Nephron (organoid): ENCODE data around the gene SLC7A5.

ENCODE experiments used
- H3K27ac Mint-ChIP-seq, 3 experiments: 2 replicates each; pipeline ENCODE4 v1.8.0; 2020; ENCODE audit warnings: mixed read lengths in 3 of 3, mild to moderate bottlenecking in 2 of 3, moderate library complexity in 1 of 3
- H3K27me3 Mint-ChIP-seq: 2 replicates; pipeline ENCODE4 v1.8.0; 2021; ENCODE audit warnings: low read depth, mild to moderate bottlenecking, moderate library complexity, mixed read lengths
- H3K36me3 Mint-ChIP-seq: 2 replicates; pipeline ENCODE4 v1.8.0; 2020; ENCODE audit warnings: low read depth, mixed read lengths
- H3K4me1 Mint-ChIP-seq: 2 replicates; pipeline ENCODE4 v1.8.0; 2020; ENCODE audit warnings: mixed read lengths
- H3K4me3 Mint-ChIP-seq, 3 experiments: 2 replicates each; pipeline ENCODE4 v1.8.0; 2020; ENCODE audit warnings: mild to moderate bottlenecking in 3 of 3, mixed read lengths in 3 of 3, moderate library complexity in 2 of 3
- H3K9me3 Mint-ChIP-seq: 2 replicates; pipeline ENCODE4 v1.8.0; 2020; ENCODE audit warnings: mixed read lengths
- TF ChIP-seq, protein P1 (sequence below), 3 experiments: fragments of 200-600 bp; sonication (generic); IDR thresholded peaks; one replicate each; pipeline ENCODE4 v1.5.0; 2021; ENCODE audit warnings: antibody characterized with exemption in 3 of 3; ENCODE audit not compliant: unreplicated experiment in 3 of 3

Gene SLC7A5

DNA sequence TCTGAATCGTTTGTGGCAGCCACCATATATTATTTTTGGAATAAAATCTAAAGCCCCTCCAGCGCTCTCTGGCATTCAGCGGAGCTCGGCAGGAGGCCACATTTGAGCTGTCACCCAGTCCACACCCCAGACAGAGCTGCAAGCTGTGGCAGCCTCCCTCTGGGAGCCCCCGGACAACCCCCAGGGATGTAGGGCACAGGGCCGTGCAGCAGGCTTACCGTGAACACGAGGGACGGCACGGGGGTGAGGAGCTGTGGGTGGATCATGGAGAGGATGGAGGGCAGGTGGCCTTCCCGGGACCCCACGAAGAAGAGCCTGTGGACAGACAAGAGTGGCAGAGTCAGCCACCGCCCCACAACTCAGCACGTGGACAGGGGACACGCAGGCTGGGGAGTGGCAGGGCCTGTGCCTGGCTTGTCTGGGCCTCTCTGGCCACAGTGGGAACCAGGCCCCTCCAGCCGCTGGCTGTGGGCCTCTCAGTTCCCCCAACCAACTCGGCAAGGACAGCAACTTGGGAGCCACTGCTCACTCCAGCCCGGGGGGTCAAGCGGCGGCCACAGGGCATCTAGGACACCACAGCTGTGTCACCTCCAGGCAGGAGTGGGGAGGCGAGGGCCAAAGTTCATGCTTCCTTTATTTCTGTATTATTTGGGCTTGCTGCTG lies 31.5 kb downstream of the SLC7A5 start:
- peaks cover 7% of the 10 kb centered on the region for H3K27me3 Mint-ChIP-seq
- peaks cover 20% of the 10 kb centered on the region for H3K4me1 Mint-ChIP-seq
- H3K4me3 Mint-ChIP-seq = no peak overlapping the region
- H3K36me3 Mint-ChIP-seq = peaks cover 3% of the 10 kb centered on the region
- H3K9me3 Mint-ChIP-seq = no peaks in the 10 kb centered on the region
- peak overlapping the region in 1 of 3 experiments; percentile 44 for H3K27ac Mint-ChIP-seq
- TF ChIP-seq, protein P1, sequence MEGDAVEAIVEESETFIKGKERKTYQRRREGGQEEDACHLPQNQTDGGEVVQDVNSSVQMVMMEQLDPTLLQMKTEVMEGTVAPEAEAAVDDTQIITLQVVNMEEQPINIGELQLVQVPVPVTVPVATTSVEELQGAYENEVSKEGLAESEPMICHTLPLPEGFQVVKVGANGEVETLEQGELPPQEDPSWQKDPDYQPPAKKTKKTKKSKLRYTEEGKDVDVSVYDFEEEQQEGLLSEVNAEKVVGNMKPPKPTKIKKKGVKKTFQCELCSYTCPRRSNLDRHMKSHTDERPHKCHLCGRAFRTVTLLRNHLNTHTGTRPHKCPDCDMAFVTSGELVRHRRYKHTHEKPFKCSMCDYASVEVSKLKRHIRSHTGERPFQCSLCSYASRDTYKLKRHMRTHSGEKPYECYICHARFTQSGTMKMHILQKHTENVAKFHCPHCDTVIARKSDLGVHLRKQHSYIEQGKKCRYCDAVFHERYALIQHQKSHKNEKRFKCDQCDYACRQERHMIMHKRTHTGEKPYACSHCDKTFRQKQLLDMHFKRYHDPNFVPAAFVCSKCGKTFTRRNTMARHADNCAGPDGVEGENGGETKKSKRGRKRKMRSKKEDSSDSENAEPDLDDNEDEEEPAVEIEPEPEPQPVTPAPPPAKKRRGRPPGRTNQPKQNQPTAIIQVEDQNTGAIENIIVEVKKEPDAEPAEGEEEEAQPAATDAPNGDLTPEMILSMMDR (IDR thresholded peaks at IDR 0.05; ENCODE audit: unreplicated experiment in 3 of 3) = no peak

DNA sequence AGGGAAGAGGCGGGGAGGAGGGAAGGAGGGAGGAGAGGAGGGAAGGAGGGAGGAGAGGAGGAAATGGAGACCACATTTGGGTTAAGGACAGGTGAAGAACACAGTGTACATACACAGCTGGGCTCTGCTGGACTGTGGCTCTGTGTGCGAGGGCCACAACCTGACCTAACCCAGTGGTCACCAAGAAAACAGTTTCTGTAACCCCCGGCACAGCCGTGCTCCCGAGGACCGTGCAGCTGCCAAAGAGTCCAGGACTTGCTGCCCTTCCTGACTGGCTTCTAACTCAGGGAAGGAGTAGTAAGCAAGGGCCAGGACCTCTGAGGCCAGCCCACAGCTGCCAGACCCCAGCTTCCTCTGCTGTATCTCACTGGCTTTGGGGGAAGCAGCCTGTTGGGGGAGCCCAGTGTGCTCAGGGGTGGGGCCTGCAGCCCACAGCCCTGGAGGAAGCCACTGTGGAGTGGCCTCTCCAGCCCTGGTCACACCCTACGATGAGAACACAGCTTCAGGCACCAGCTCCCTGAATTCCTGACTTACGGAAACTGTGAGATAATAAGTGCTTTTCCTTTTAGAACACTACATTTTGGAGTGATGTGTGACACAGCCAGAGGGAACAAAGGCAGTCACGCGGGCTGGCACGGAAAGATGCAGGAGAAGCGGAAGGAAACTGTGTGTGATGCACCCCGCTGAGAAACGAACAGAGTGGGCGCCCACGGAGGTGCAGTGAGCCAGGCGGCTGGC lies 32.3 kb downstream of the SLC7A5 start:
- peaks cover 3% of the 10 kb centered on the region for H3K36me3 Mint-ChIP-seq
- peaks cover 19% of the 10 kb centered on the region for H3K4me1 Mint-ChIP-seq
- no peaks in the 10 kb centered on the region for H3K9me3 Mint-ChIP-seq
- H3K27me3 Mint-ChIP-seq = peaks cover 7% of the 10 kb centered on the region
- peak overlapping the region; percentile 43 to 52 (median 44) for H3K27ac Mint-ChIP-seq
- no peak overlapping the region for H3K4me3 Mint-ChIP-seq
- TF ChIP-seq, protein P1 (IDR thresholded peaks at IDR 0.05; ENCODE audit: unreplicated experiment in 3 of 3) = no peak

- Mint-ChIP-seq H3K27me3 (peaks cover 4% of the 10 kb centered on the region), H3K4me1 (peaks cover 19% of the 10 kb centered on the region), H3K36me3 (peaks cover 3% of the 10 kb centered on the region), H3K9me3 (no peaks in the 10 kb centered on the region), H3K27ac (no peak overlapping the region), H3K4me3 (no peak overlapping the region)
- TF ChIP-seq, protein P1 (IDR thresholded peaks at IDR 0.05; ENCODE audit: unreplicated experiment in 3 of 3) = no peak
Observed at GRCh38 chr16:87836346-87836843, 32.9 kb downstream of the SLC7A5 start.

- Mint-ChIP-seq H3K4me3 (no peak overlapping the region), H3K9me3 (no peaks in the 10 kb centered on the region), H3K27ac (no peak overlapping the region), H3K4me1 (peaks cover 19% of the 10 kb centered on the region), H3K36me3 (peaks cover 3% of the 10 kb centered on the region), H3K27me3 (no peaks in the 10 kb centered on the region)
- TF ChIP-seq, protein P1 (IDR thresholded peaks at IDR 0.05; ENCODE audit: unreplicated experiment in 3 of 3) = no peak
Observed at GRCh38 chr16:87835882-87836331, 33.4 kb downstream of the SLC7A5 start.

GRCh38 chr16:87834668-87835473 lies 34.4 kb downstream of the SLC7A5 start:
- H3K27me3 Mint-ChIP-seq = no peaks in the 10 kb centered on the region
- H3K27ac Mint-ChIP-seq = peak overlapping the region in 2 of 3 experiments; percentile 56 to 78
- no peak overlapping the region for H3K4me3 Mint-ChIP-seq
- H3K9me3 Mint-ChIP-seq = no peaks in the 10 kb centered on the region
- H3K36me3 Mint-ChIP-seq = peaks cover 3% of the 10 kb centered on the region
- peaks cover 18% of the 10 kb centered on the region for H3K4me1 Mint-ChIP-seq
- TF ChIP-seq, protein P1 (IDR thresholded peaks at IDR 0.05; ENCODE audit: unreplicated experiment in 3 of 3) = no peak
